Astrocyte (in vitro differentiated cells and primary cell): ENCODE results near the gene LDLRAD4. TPM values are rescaled to one million over a fixed set of nuclear protein-coding genes. Genes with fewer than 3 reads are reported as not detected.
A peak's percentile ranks its signal among the peaks of the same experiment; 100 is the strongest.

Experiments
- DNase-seq: peaks from one replicate; pipeline ENCODE4 v3.0.0-alpha.2; 2010; ENCODE audit warnings: low read depth
- FAIRE-seq: peaks from 2 replicates; lab custom pipeline; 2011; peaks lifted over from hg19 to GRCh38; lab: Jason Lieb, UNC
- H2AFZ ChIP-seq: 2 replicates; pipeline ENCODE4 v1.6.0; 2012; ENCODE audit warnings: low read depth, low read length, inconsistent platforms
- H3K27ac ChIP-seq: 2 replicates; pipeline ENCODE4 v1.5.1; 2011; ENCODE audit warnings: low read depth, low read length, inconsistent platforms
- H3K27me3 ChIP-seq: 2 replicates; pipeline ENCODE4 v1.6.0; 2011; ENCODE audit warnings: low read length, inconsistent platforms; ENCODE audit not compliant: insufficient read depth
- H3K36me3 ChIP-seq: 2 replicates; pipeline ENCODE4 v1.5.1; 2011; ENCODE audit warnings: low read length, inconsistent platforms; ENCODE audit not compliant: insufficient read depth
- H3K4me1 ChIP-seq: 2 replicates; pipeline ENCODE4 v1.5.1; 2011; ENCODE audit warnings: low read length, inconsistent platforms; ENCODE audit not compliant: insufficient read depth
- H3K4me2 ChIP-seq: 2 replicates; pipeline ENCODE4 v1.6.0; 2012; ENCODE audit warnings: low read length, inconsistent platforms
- H3K4me3 ChIP-seq: 2 replicates; pipeline ENCODE4 v1.5.1; 2011; ENCODE audit warnings: low read depth, mild to moderate bottlenecking, low read length, inconsistent platforms; ENCODE audit not compliant: insufficient read depth
- H3K79me2 ChIP-seq: 2 replicates; pipeline ENCODE4 v1.6.0; 2012; ENCODE audit warnings: mild to moderate bottlenecking, low read length, inconsistent platforms; ENCODE audit not compliant: insufficient read depth
- H3K9ac ChIP-seq: 2 replicates; pipeline ENCODE4 v1.6.0; 2012; ENCODE audit warnings: mild to moderate bottlenecking, low read length, inconsistent platforms
- H3K9me3 ChIP-seq: 2 replicates; pipeline ENCODE4 v1.5.1; 2012; ENCODE audit warnings: low read depth, mild to moderate bottlenecking, low read length, inconsistent platforms; ENCODE audit not compliant: insufficient read depth
- H4K20me1 ChIP-seq: 2 replicates; pipeline ENCODE4 v1.6.0; 2012; ENCODE audit warnings: low read length, inconsistent platforms; ENCODE audit not compliant: insufficient read depth
- H3K27ac Mint-ChIP-seq: one replicate; pipeline ENCODE4 v1.8.0; 2021; ENCODE audit warnings: mild to moderate bottlenecking, mixed read lengths; ENCODE audit not compliant: unreplicated experiment
- H3K27me3 Mint-ChIP-seq: one replicate; pipeline ENCODE4 v1.8.0; 2021; ENCODE audit warnings: low read depth, mixed read lengths; ENCODE audit not compliant: unreplicated experiment
- H3K36me3 Mint-ChIP-seq: one replicate; pipeline ENCODE4 v1.8.0; 2021; ENCODE audit warnings: low read depth, mixed read lengths; ENCODE audit not compliant: unreplicated experiment
- H3K4me1 Mint-ChIP-seq: one replicate; pipeline ENCODE4 v1.8.0; 2021; ENCODE audit warnings: low read depth, mixed read lengths; ENCODE audit not compliant: unreplicated experiment
- H3K4me3 Mint-ChIP-seq: one replicate; pipeline ENCODE4 v1.8.0; 2021; ENCODE audit warnings: mild to moderate bottlenecking, moderate library complexity, mixed read lengths; ENCODE audit not compliant: unreplicated experiment
- H3K9me3 Mint-ChIP-seq: one replicate; pipeline ENCODE4 v1.8.0; 2021; ENCODE audit warnings: mild to moderate bottlenecking, mixed read lengths; ENCODE audit not compliant: unreplicated experiment
- CTCF ChIP-seq: IDR thresholded peaks from 2 replicates; pipeline ENCODE4 v1.5.1; 2011; ENCODE audit warnings: low read depth, mild to moderate bottlenecking, inconsistent platforms, low read length, moderate library complexity; ENCODE audit not compliant: insufficient read depth
- EZH2 ChIP-seq: IDR thresholded peaks from 2 replicates; pipeline ENCODE4 v1.6.1; 2012; ENCODE audit warnings: mild to moderate bottlenecking, low read length, inconsistent platforms; ENCODE audit not compliant: insufficient read depth
- total RNA-seq: library from RNA; stranded (reverse); gene quantifications from 2 replicates; pipeline ENCODE4 v1.2.1, GENCODE V29; 2021

LDLRAD4 gene
- total RNA-seq, 1 donor from 2014 or later: 26.0 TPM

GRCh38 chr18:13493725-13494124 lies 275.2 kb downstream of the LDLRAD4 start:
- H3K27ac Mint-ChIP-seq: no peak overlapping the region
- no peak overlapping the region for H3K4me2 ChIP-seq
- no peak overlapping the region for H2AFZ ChIP-seq
- H3K9ac ChIP-seq: no peak overlapping the region
- H3K4me3 Mint-ChIP-seq: no peak overlapping the region
- peaks cover 2% of the 10 kb centered on the region for H3K27me3 Mint-ChIP-seq
- peaks cover 4% of the 10 kb centered on the region for H3K9me3 Mint-ChIP-seq
- no peaks in the 10 kb centered on the region for H3K79me2 ChIP-seq
- no peak overlapping the region for H3K27ac ChIP-seq
- H3K4me3 ChIP-seq: no peak overlapping the region
- FAIRE-seq (no peak), DNase-seq (no peak)
- H3K9me3 ChIP-seq: peaks cover 6% of the 10 kb centered on the region
- H3K36me3 ChIP-seq: no peaks in the 10 kb centered on the region
- H3K4me1 ChIP-seq: peaks cover 8% of the 10 kb centered on the region
- peaks cover 26% of the 10 kb centered on the region for H3K36me3 Mint-ChIP-seq
- no peaks in the 10 kb centered on the region for H4K20me1 ChIP-seq
- TF ChIP-seq CTCF: no peak
- no peak for TF ChIP-seq EZH2
- peaks cover 10% of the 10 kb centered on the region for H3K4me1 Mint-ChIP-seq
- H3K27me3 ChIP-seq: no peaks in the 10 kb centered on the region

- Mint-ChIP-seq H3K27me3 (peaks cover 2% of the 10 kb centered on the region), H3K27ac (peak overlapping the region; percentile 73)
Measured at GRCh38 chr18:13494871-13495445, 276.4 kb downstream of the LDLRAD4 start.

More at GRCh38 chr18:13494871-13495445, 276.4 kb downstream of the LDLRAD4 start:
- DNase-seq (peak; percentile 66), FAIRE-seq (no peak)
- Mint-ChIP-seq H3K9me3 (peaks cover 15% of the 10 kb centered on the region), H3K36me3 (peaks cover 37% of the 10 kb centered on the region), H3K4me3 (no peak overlapping the region), H3K4me1 (peaks cover 13% of the 10 kb centered on the region)
- H4K20me1 ChIP-seq: no peaks in the 10 kb centered on the region
- H3K4me3 ChIP-seq: no peak overlapping the region
- H3K27me3 ChIP-seq: no peaks in the 10 kb centered on the region
- H3K4me2 ChIP-seq: peak overlapping the region; percentile 66
- peaks cover 8% of the 10 kb centered on the region for H3K4me1 ChIP-seq
- no peak for TF ChIP-seq EZH2
- no peak for TF ChIP-seq CTCF
- peak overlapping the region; percentile 52 for H3K27ac ChIP-seq
- peak overlapping the region; percentile 20 for H2AFZ ChIP-seq
- H3K79me2 ChIP-seq: no peaks in the 10 kb centered on the region
- peaks cover 12% of the 10 kb centered on the region for H3K9me3 ChIP-seq
- no peaks in the 10 kb centered on the region for H3K36me3 ChIP-seq
- H3K9ac ChIP-seq: peak overlapping the region; percentile 51
